ENCODE data around the gene NOTO. TPM values are rescaled to one million over a fixed set of nuclear protein-coding genes. Genes with fewer than 3 reads are reported as not detected.

Gene NOTO
- total RNA-seq, 1 donor from 2014 or later, result not detected

GRCh38 chr2:73175663-73176204 lies 26.6 kb upstream of the NOTO start:
- H3K27ac Mint-ChIP-seq (ENCODE audit: unreplicated experiment), result no peak overlapping the region
- DNase-seq (ENCODE audit: extremely low spot score, unreplicated experiment), result no peak
- H3K9me3 Mint-ChIP-seq (ENCODE audit: unreplicated experiment), result no peaks in the 10 kb centered on the region
- TF ChIP-seq CTCF (IDR thresholded peaks at IDR 0.05), result no peak
- no peaks in the 10 kb centered on the region for H3K36me3 Mint-ChIP-seq (ENCODE audit: unreplicated experiment)
- H3K4me3 Mint-ChIP-seq (ENCODE audit: unreplicated experiment), result peak overlapping the region; percentile 56
- peaks cover 56% of the 10 kb centered on the region for H3K27me3 Mint-ChIP-seq (ENCODE audit: unreplicated experiment)
- peaks cover 18% of the 10 kb centered on the region for H3K4me1 Mint-ChIP-seq (ENCODE audit: unreplicated experiment)

DNA sequence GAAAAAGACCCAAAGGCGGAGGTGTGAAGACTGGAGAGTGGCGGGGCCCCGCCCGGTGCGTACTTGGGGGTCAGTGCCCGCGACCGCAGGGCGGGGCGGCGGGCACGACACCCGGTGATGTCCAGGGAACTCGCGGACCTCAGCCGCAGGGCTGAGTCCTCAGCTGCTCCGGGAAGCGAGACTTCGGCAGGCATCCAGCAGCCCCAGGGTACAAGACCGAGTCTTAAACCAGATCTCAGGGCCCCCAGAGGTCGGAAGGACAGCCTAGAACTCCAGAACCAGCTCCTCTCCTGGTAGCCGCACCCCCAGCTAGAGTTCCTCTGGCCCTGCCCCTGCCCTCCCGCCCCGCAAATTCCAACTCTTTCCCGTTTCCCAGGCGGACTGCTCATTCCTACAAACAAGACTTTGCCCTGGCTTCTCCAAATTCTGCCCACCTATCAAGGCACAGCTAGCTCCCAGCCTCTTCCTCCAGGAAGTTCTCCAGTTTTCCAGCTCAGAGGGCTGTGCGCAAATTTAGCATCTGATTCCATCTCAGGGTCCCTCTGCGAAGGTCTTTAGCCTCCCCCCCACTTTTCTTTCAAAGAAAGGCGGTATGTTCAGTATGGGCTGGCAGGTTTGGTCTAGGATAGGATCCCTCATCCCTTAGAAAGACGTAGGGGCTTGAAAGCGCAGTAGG lies 26.0 kb upstream of the NOTO start:
- Mint-ChIP-seq H3K9me3 (ENCODE audit: unreplicated experiment) (no peaks in the 10 kb centered on the region), H3K4me3 (ENCODE audit: unreplicated experiment) (peak overlapping the region; percentile 91), H3K27me3 (ENCODE audit: unreplicated experiment) (peaks cover 61% of the 10 kb centered on the region), H3K4me1 (ENCODE audit: unreplicated experiment) (peaks cover 18% of the 10 kb centered on the region), H3K36me3 (ENCODE audit: unreplicated experiment) (no peaks in the 10 kb centered on the region), H3K27ac (ENCODE audit: unreplicated experiment) (peak overlapping the region; percentile 83)
- no peak for DNase-seq (ENCODE audit: extremely low spot score, unreplicated experiment)
- no peak for TF ChIP-seq CTCF (IDR thresholded peaks at IDR 0.05)

- H3K27me3 Mint-ChIP-seq (ENCODE audit: unreplicated experiment), result peaks cover 59% of the 10 kb centered on the region
- H3K4me1 Mint-ChIP-seq (ENCODE audit: unreplicated experiment), result peaks cover 18% of the 10 kb centered on the region
- TF ChIP-seq CTCF (IDR thresholded peaks at IDR 0.05), result peak; percentile 98
- H3K9me3 Mint-ChIP-seq (ENCODE audit: unreplicated experiment), result no peaks in the 10 kb centered on the region
- H3K4me3 Mint-ChIP-seq (ENCODE audit: unreplicated experiment), result peak overlapping the region; percentile 91
- peak overlapping the region; percentile 83 for H3K27ac Mint-ChIP-seq (ENCODE audit: unreplicated experiment)
- no peaks in the 10 kb centered on the region for H3K36me3 Mint-ChIP-seq (ENCODE audit: unreplicated experiment)
- peak; percentile 97 for DNase-seq (ENCODE audit: extremely low spot score, unreplicated experiment)
Measured at GRCh38 chr2:73176881-73177644, 25.3 kb upstream of the NOTO start.

DNA sequence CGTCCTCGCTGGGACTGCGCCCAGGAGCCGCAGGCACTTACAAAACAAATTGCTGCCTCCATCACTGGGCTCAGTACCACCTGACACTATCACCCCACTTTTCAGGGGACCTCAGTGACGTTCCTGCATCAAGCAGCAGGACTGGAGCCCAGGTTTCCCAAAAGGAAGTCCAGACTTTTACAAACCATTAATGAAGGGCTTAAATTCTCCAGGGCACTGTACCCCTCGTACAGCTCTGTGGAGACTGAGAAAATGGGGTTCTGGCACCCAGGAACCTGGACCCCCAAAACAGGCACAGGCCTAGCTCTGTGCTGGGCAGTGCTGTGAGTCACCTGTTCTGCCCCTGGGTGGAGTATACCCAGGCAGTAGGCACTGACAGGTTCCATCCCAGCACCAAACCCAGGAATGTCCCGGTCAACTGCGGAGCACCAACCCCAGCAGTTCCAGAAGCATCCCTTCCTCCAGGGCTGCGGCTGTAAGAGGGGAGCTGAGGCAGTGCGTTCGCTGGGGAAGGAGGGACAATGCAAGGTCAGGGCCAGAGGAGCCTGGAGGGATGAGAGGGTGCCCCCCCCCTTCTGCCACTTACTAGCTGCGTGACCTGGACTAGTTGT lies 24.6 kb upstream of the NOTO start:
- H3K4me3 Mint-ChIP-seq (ENCODE audit: unreplicated experiment), result peak overlapping the region; percentile 91
- no peak overlapping the region for H3K27ac Mint-ChIP-seq (ENCODE audit: unreplicated experiment)
- peaks cover 59% of the 10 kb centered on the region for H3K27me3 Mint-ChIP-seq (ENCODE audit: unreplicated experiment)
- peaks cover 18% of the 10 kb centered on the region for H3K4me1 Mint-ChIP-seq (ENCODE audit: unreplicated experiment)
- H3K36me3 Mint-ChIP-seq (ENCODE audit: unreplicated experiment), result no peaks in the 10 kb centered on the region
- no peaks in the 10 kb centered on the region for H3K9me3 Mint-ChIP-seq (ENCODE audit: unreplicated experiment)
- TF ChIP-seq CTCF (IDR thresholded peaks at IDR 0.05), result peak; percentile 13
- DNase-seq (ENCODE audit: extremely low spot score, unreplicated experiment), result no peak

DNA sequence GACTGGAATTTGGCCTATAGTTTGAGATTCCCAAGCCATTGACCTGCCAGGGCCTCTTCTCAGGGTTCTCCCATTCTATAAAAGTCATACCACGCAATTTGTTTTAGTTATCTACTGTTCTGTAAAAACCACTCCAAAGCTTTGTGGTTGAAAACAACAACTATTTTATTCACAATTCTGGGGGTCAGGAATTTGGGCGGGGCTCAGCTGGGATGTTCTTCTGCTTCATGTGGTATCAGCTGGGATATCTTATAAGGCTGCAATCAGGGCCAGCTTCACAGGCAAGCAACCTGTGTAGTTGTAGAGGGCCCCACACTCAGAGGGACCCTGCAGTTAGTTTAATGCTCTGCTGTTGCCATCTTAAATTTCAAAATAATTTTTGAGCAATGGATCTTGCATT lies 16.4 kb upstream of the NOTO start:
- Mint-ChIP-seq H3K9me3 (ENCODE audit: unreplicated experiment) (no peaks in the 10 kb centered on the region), H3K36me3 (ENCODE audit: unreplicated experiment) (no peaks in the 10 kb centered on the region), H3K27me3 (ENCODE audit: unreplicated experiment) (peaks cover 76% of the 10 kb centered on the region), H3K27ac (ENCODE audit: unreplicated experiment) (no peak overlapping the region), H3K4me1 (ENCODE audit: unreplicated experiment) (no peaks in the 10 kb centered on the region), H3K4me3 (ENCODE audit: unreplicated experiment) (no peak overlapping the region)
- no peak for DNase-seq (ENCODE audit: extremely low spot score, unreplicated experiment)
- TF ChIP-seq CTCF (IDR thresholded peaks at IDR 0.05), result no peak
